Brain pericyte (primary cell): Measurements from ENCODE around the gene HIPK4.
"Not testable (repeated sequence)": the region's sequence is repeated elsewhere in the genome, so short reads cannot be mapped to it uniquely, and the experiment has no call there.

Experiments used
- DNase-seq: peaks from one replicate; pipeline ENCODE4 v3.0.0-alpha.2; 2012; ENCODE audit warnings: low read depth, low spot score

HIPK4 gene

GRCh38 chr19:40341601-40342482 lies 48.1 kb downstream of the HIPK4 start:
- no peak for DNase-seq

GRCh38 chr19:40339018-40339728 lies 50.8 kb downstream of the HIPK4 start:
- no peak for DNase-seq

GRCh38 chr19:40337594-40337993 lies 52.4 kb downstream of the HIPK4 start:
- no peak for DNase-seq

- no peak for DNase-seq
Observed at GRCh38 chr19:40337107-40337506, 52.9 kb downstream of the HIPK4 start.

- DNase-seq: no peak
Observed at GRCh38 chr19:40336601-40336900, 53.4 kb downstream of the HIPK4 start.

GRCh38 chr19:40335855-40336600 lies 54.0 kb downstream of the HIPK4 start:
- DNase-seq: no peak

GRCh38 chr19:40335101-40335500 lies 54.9 kb downstream of the HIPK4 start:
- DNase-seq: no peak

- DNase-seq: not testable (repeated sequence)
Observed at GRCh38 chr19:40333083-40333482, 56.9 kb downstream of the HIPK4 start.

- DNase-seq: no peak
Observed at GRCh38 chr19:40332669-40333068, 57.3 kb downstream of the HIPK4 start.

GRCh38 chr19:40331052-40331451 lies 58.9 kb downstream of the HIPK4 start:
- DNase-seq: no peak
